Erythroblast (primary cell): ENCODE measurements around the gene SNX4.

Source experiments
- GATA1 ChIP-seq: IDR thresholded peaks from 2 replicates; pipeline ENCODE4 v1.6.1; 2011; ENCODE audit warnings: low read depth, mild to moderate bottlenecking, control low read depth, low read length, moderate library complexity
- POLR2A ChIP-seq: IDR thresholded peaks from 2 replicates; pipeline ENCODE4 v1.6.1; 2011; ENCODE audit warnings: mild to moderate bottlenecking, low read length

DNA sequence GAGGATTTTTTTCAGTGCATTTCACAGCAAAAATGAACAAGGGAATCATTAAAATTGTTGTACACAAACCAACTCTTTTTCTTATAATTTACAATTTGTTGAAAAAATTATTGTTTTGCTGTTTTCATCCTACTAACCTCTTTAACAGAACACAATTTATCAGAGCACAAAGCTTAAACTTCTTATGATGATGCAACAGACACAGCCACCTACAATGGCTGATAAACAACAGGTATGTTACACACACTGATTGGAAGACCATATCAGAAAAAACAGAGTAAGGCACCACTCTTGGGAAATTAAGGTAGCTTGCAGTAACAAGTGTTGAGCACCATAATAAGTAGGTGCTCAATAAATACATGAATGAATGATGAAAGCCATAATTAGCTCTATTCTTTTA lies 8.9 kb upstream of the SNX4 start:
- TF ChIP-seq POLR2A (no peak), GATA1 (no peak)
